GM19239 (cell line): ENCODE measurements around the gene ASB6.
"Not testable (repeated sequence)": the region's sequence is repeated elsewhere in the genome, so short reads cannot be mapped to it uniquely, and the experiment has no call there.

Source experiments
- DNase-seq: peaks from one replicate; pipeline ENCODE4 v3.0.0; 2011; ENCODE audit warnings: low spot score; ENCODE audit not compliant: insufficient read length
- FAIRE-seq: peaks from 2 replicates; lab custom pipeline; 2011; peaks lifted over from hg19 to GRCh38; lab: Jason Lieb, UNC

The ASB6 gene

GRCh38 chr9:129592790-129593189, 49.2 kb downstream of the ASB6 start:
- DNase-seq, FAIRE-seq: not testable (repeated sequence)

DNA sequence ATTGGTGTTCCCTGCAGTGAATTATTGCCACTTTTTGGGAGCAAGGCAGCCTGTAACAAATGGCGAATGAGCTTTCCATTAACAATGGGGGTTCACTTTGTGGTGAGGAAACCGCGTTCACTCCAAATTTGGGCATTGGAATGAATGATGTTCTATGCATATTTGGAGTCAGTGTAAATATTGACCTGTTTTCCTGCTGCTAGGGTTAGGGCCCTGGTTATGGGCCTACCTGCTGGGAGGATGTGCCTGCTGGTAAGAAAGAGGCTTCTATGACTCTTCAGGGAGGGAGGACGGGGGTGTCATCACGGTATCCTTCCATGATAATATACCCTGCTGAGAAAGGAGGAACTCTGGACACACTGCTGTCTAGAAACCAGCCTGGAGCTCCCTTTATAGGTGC, 50.0 kb downstream of the ASB6 start:
- no peak for FAIRE-seq

GRCh38 chr9:129590466-129590865, 51.5 kb downstream of the ASB6 start:
- FAIRE-seq (no peak), DNase-seq (no peak)

More for the DNA sequence above, 50.0 kb downstream of the ASB6 start:
- DNase-seq = no peak

DNA sequence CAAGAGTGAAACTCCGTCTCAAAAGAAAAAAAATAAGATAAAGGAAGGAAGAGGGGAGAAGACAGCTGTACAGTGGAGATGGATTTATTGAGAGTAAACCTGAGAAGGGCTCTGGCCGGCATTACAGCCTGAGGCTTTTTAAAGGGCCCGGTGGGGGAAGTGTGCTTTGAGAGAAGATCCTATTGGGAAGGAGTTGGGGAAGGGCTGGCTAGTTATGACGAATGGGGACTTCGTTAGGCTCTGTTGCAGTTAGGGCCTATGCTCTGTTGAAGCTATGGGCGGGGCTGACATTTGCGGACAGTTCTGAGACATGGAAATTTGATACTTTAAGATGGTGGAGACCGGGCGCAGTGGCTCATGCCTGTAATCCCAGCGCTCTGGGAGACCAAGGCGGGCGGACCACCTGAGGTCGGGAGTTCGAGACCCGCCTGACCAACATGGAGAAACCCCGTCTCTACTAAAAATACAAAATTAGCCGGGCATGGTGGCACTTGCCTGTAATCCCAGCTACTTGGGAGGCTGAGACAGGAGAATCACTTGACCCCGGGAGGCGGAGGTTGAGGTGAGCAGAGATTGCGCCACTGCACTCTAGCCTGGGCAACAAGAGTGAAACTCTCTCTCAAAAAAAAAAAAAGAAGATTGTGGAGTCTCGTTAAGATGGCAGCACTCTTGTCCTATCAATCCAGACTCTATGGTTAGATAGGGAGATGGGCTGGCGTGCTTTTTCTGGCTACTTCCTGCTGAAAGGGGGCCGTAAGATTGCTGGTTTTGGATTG, 54.3 kb downstream of the ASB6 start:
- DNase-seq (no peak), FAIRE-seq (no peak)

DNA sequence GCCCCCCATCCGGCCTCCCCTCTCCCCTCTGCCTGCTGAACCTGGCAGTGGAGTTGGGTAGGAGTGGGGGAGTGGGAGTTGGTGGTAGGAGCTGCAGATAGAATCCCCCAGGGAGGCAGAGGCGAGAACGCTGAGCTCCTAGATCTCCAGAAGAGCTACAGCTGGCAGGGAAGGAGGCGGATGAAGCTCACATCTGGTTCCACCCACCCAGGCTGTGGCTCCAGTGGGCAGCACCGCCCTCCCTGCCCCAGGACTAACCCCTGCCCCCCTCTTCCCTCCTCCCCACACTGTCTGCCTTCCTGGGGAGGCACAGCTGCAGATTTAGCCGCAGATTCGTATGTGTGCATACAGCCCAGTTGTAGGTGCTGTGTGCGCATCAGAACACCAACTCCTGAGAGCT, 55.3 kb downstream of the ASB6 start:
- DNase-seq = no peak
- no peak for FAIRE-seq

DNA sequence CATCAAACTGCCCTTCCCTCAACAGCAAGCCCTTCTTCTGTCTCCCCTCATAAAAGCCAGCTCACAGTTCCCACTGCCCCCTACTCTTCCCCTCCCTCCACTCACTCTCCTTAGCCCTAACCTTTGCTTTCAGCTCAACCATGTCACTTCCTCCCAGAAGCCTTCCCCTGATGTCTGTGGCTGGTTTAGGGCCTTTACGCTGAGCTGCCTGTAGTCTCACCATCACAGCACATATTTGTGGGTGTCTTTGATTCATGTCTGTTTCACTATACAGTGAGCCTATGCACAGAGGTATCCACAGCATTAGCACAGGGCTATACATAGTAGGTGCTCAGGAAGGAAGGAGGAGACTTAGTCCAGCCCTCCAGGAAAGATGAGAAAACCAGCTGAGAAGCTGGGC, 55.7 kb downstream of the ASB6 start:
- DNase-seq = no peak
- FAIRE-seq = peak; percentile 35

GRCh38 chr9:129585352-129585751, 56.6 kb downstream of the ASB6 start:
- FAIRE-seq (no peak), DNase-seq (no peak)
